OCI-LY3 (cell line): ENCODE measurements around the gene FLNB.

Source experiments
- CTCF ChIP-seq: fragments of 200-600, 300-600 bp; sonication (generic); IDR thresholded peaks from 2 replicates; pipeline ENCODE4 v1.5.1; 2014; ENCODE audit warnings: antibody characterized with exemption, low read length, low read depth
- EZH2phosphoT487 ChIP-seq: fragments of 200-600 bp; shearing (Covaris generic); IDR thresholded peaks from 2 replicates; pipeline ENCODE4 v1.6.1; 2018; ENCODE audit warnings: antibody characterized with exemption, mixed run types, low read depth

- TF ChIP-seq CTCF (no peak), EZH2phosphoT487 (no peak)
Observed at GRCh38 chr3:58023531-58023930, 15.3 kb downstream of the FLNB start.
